HG02798 (cell line): Measurements from ENCODE around the gene CSKMT.
A peak's percentile ranks its signal among the peaks of the same experiment; 100 is the strongest.
"Not testable (repeated sequence)": the region's sequence is repeated elsewhere in the genome, so short reads cannot be mapped to it uniquely, and the experiment has no call there.

Experiments used
- ATAC-seq: cut with Tn5 transposase; IDR thresholded peaks from one replicate; pipeline ENCODE4 v1.9.1; 2021; ENCODE audit warnings: mild to moderate bottlenecking; ENCODE audit not compliant: unreplicated experiment, poor library complexity

The CSKMT gene, protein sequence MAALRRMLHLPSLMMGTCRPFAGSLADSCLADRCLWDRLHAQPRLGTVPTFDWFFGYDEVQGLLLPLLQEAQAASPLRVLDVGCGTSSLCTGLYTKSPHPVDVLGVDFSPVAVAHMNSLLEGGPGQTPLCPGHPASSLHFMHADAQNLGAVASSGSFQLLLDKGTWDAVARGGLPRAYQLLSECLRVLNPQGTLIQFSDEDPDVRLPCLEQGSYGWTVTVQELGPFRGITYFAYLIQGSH

DNA sequence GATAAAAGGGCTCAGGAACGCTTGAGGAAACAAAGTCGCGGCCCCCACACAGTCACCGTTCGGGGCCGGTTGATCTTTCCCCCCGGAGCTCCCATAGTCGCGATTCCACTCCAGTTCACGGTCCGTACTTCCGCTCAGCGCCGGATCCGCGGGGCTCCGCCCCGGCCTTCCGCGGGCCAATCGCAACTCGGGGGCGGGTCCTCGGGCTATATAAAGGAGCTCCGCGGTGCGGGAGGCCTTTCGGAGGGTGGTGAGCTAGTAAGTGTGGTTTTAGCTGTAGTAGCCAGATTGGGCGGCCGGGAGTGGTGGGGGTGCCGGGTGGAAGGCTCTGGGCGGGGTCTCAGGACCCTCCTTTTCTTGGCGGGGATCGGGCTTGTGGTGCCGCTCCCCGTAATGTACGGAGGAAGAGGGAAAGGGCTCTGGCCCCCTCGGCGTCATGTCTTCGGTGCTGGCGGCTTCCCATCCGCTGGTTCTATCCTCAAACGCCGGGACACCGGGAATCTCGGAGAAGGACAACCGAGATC lies at the start of gene CSKMT, which contains the start of gene C11orf98:
CSKMT (plus strand) TSS at position 238 of the 524 bp plus-strand sequence. CDS start 568 bp downstream, outside the sequence.
C11orf98 (minus strand) TSS at position 136 of the 524 bp plus-strand sequence; CDS start at position 95, 41 bp downstream.
- ATAC-seq, result peak; percentile 84

GRCh38 chr11:62615521-62615920 lies 49.6 kb upstream of the CSKMT start:
- no peak for ATAC-seq

- ATAC-seq, result not testable (repeated sequence)
Measured at GRCh38 chr11:62616957-62617356, 48.2 kb upstream of the CSKMT start.

DNA sequence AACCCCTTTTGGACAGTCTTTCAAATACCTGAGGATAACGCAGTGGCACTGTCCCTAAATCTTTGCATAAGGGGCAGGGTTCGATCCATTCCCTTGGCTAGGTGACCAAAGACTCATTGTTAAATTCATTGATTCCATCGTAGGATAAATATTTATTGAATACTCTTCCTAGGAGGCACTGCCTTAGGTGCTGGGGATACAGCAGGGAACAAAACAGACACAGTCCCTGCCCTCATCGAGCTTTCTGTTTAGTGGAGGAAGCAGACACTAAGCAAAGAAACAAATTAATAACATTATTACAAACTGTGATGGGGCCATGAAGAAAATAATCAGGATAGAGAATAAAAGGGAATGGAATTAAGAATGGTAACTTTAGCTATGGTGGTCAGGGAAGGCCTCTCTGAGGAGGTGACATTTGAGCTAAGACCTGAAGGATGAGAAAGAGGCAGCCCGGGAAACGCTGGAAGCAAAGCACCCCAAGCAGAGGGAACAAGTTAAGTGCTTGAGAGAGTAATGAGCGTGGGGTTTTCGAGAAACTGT lies 44.0 kb upstream of the CSKMT start:
- ATAC-seq, result no peak

DNA sequence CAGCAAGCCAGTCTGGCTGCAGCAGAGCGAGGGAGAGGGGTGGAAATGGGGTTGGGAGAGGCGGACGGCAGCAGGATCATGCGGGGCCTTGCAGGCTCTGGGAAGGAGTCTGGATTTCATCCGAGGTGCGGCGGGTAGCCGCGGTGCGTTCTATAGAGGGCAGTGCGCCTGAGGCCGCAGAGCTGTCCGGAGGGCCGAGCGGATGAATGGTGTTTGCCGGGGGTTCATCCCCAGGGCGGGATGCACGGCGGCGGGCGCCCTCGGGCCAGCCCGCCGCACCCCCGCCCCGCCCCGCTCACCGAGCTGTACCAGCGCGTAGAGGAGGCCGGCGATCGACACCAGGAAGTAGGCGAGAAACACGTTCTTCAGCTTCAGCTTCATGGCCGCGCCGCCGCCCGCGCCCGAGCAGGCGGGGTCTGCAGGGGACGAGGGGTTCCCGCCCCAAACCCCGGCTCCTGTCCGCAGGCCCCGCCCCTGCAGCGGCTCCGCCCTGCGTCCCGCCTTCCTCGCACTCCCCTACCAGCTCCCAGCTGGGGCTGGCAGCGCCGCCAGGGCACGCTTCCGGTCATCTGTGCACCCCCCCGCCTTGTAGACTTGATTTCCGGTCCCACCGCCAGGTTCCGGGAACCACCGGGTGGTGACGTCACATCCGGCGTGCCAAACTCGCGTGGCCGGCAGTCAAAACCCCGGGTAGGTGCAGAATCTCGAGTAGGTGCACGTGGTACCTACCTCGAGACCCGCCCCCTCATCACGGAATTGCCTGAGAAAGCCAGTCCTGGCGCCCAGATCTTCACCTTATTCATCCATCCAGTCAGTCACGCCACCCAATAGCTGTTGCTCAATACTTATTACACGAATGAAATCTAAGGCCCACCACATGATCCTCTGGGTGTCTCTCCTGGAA lies 43.3 kb upstream of the CSKMT start, which contains the start of gene B3GAT3:
B3GAT3 (minus strand) TSS at position 420 of the 904 bp plus-strand sequence; CDS start at position 381, 39 bp downstream.
- ATAC-seq, result peak; percentile 97

- no peak for ATAC-seq
Measured at GRCh38 chr11:62622476-62623089, 42.5 kb upstream of the CSKMT start.

GRCh38 chr11:62627713-62628112 lies 37.4 kb upstream of the CSKMT start:
- no peak for ATAC-seq

DNA sequence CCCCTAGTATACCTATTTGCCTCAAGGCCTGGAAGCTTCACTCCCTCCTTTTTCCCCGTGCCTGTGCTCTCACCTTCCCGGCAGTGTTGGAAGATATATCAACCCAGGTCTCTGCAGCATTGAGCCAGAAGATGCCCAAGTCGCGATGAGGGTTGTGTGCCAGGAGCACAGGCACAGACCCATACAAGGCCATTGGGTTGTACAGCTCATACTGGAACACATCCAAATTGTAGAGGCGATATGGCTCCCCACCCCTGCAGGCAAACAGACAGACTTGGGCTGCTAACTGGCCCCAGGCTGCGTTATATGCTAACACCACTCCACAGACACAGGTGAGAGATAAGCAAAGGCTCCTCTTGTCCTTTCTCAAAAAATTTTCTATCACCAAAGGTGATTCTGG lies 32.6 kb upstream of the CSKMT start:
- no peak for ATAC-seq

DNA sequence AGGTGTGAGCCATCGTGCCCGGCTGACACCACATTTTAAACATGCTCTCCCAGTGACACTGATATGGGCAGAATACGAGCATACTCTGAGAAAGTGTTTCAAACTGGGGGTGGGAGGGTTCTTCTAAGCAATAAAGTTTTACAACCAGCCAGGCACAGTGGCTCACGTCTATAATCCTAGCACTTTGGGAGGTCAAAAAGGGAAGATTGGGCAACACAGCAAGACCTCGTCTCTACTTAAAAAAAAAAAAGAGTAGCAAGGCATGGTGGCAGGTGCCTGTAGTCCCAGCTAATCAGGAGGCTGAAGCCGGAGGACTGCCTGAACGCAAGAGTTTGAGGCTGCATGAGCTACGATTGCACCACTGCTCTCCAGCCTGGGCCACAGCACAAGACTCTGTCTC lies 20.9 kb upstream of the CSKMT start:
- no peak for ATAC-seq

GRCh38 chr11:62645671-62645945 lies 19.5 kb upstream of the CSKMT start:
- ATAC-seq, result no peak

DNA sequence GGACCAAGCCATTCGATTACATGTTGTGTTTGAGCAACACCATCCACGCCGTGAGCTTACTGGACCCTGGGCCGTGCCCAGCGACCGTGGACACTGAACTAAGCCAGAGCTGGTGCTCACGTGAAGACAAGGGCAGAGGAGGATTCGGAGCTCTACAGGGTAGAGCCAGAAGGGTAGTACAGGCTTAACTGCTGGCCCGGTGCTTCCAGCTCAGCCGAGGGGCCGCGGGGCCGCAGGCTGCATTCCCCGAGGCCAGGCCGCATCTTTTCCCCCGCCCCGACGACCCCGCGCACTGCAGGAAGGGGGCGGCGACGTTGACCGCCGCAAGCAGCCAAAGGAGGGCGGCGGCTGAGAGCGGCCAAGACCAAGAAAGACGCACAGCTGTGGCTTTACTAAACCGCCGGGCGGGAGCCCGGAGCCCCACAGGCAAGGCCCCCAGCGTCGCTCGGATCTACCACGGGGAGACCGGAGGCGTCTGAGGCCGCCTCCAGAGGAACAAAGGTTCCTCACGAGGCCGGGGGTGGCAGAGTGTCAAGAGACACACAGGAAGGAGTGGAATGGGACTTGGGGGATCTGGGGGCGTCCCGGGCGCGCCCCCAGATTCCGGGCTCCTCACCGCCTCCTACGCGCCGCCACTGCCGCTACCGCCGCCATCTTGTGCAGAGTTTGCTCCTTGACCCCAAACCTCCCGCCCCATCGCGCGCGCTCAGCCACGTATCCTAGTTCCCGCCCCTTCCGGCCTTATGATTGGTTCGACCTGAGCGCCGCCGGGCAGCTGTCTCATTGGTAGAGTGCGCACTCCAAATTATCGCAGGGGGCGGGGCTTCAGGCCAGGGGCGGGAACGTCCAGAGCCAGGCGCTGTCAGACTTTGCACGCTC lies 18.9 kb upstream of the CSKMT start, which contains the start of gene GANAB:
GANAB (minus strand) TSS at position 668 of the 879 bp plus-strand sequence; CDS start at position 654, 14 bp downstream.
- peak; percentile 97 for ATAC-seq

DNA sequence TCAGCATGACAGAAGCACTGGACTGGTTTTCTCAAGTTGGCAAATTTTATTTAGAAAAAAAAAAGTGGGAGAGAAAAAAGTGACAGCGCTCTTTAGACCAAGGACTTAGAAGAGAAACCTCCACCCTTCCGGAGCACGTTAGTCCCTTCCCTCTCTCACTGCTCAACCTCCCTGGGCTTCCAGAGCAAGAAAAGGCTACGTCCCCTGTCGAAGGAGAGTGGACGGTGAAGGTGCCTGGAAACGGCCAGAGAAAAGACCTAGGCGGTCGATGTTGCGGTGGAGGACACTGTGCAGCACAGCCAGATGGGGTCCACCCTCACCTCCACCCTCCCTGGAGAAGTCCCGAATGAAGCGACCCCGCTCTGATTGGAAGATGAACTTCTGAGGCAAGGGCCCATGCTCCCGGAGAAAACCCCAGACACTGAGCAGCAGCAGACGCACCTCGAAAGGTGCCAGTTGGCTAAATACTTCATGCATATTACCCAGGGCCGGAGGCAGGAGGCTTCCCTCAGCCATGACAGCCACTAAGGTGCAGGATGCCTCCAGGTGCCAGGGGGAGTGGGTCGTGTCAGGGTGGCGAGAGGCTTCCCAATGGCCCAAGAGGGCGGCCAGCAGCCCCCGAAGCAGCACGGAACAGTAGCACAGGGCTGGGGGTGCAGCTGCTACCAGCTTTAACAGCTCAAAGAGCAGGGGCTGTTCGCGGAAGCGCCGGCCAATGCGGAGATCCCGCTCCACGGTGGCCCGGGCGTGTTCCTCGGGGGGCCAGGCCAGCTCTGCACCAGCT lies 18.1 kb upstream of the CSKMT start:
- ATAC-seq, result no peak

DNA sequence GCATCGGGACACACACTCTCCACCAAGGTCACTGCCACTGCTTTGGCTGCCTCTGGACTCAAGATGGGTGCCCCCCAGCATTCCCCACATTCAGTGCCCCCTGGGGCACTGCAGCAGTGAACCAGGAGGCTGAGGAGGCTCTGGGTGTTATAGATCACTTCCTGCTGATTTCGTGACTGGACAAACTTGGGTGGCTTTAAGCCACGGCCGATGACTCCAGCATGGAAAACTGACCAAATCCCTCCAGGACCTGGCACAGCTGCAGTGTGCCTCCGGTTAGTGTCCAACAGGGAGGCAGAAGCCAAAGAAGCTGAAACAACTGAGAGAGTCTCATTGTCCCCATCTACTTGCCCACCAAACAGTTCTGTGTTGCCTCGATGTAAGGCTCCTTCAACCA lies 17.5 kb upstream of the CSKMT start:
- ATAC-seq, result no peak

- no peak for ATAC-seq
Measured at GRCh38 chr11:62648185-62648966, 16.7 kb upstream of the CSKMT start.

GRCh38 chr11:62648967-62649364 lies 16.1 kb upstream of the CSKMT start:
- ATAC-seq, result no peak

DNA sequence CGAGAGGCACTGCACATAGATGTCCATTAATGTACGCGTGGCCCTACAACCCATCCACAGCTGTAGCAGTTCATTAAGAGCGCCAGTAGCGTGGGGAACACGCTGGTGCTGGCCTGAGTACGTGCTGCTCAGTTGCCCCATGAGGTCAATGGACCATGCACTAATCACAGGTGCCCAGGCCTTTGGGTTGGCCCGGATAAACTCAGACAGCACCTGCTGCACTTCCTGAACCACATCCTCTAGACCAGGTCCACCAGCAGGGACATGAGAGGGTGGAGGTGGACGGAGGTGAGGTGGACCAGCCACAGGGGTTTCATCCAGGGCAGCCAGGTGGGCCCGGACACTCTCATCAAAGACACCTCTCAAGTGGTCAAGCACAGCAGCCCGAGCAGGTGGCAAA lies 15.6 kb upstream of the CSKMT start:
- ATAC-seq, result no peak

GRCh38 chr11:62650283-62650682 lies 14.8 kb upstream of the CSKMT start:
- ATAC-seq, result not testable (repeated sequence)
